Chondrocyte (in vitro differentiated cells): ENCODE data around the gene VPS29. TPM values are rescaled to one million over a fixed set of nuclear protein-coding genes. Genes with fewer than 3 reads are reported as not detected.

ENCODE experiments used
- DNase-seq: peaks from one replicate; pipeline ENCODE4 v3.0.0; 2021; ENCODE audit warnings: mixed read lengths, low spot score
- H3K27ac Mint-ChIP-seq: one replicate; pipeline ENCODE4 v1.8.0; 2021; ENCODE audit warnings: mild to moderate bottlenecking, moderate library complexity, mixed read lengths; ENCODE audit not compliant: unreplicated experiment
- H3K27me3 Mint-ChIP-seq: 2 replicates; pipeline ENCODE4 v1.8.0; 2021; ENCODE audit warnings: low read depth, mixed read lengths
- H3K36me3 Mint-ChIP-seq: 2 replicates; pipeline ENCODE4 v1.8.0; 2021; ENCODE audit warnings: low read depth, mixed read lengths
- H3K4me1 Mint-ChIP-seq: 2 replicates; pipeline ENCODE4 v1.8.0; 2021; ENCODE audit warnings: low read depth, mild to moderate bottlenecking, mixed read lengths
- H3K4me3 Mint-ChIP-seq: one replicate; pipeline ENCODE4 v1.8.0; 2021; ENCODE audit warnings: mild to moderate bottlenecking, moderate library complexity, mixed read lengths; ENCODE audit not compliant: unreplicated experiment
- H3K9me3 Mint-ChIP-seq: 2 replicates; pipeline ENCODE4 v1.8.0; 2021; ENCODE audit warnings: low read depth, mixed read lengths
- long read RNA-seq: library from polyadenylated mRNA; stranded (forward); transcript quantifications from one replicate; pipeline ENCODE4 v2.0.0, GENCODE V29; 2021
- total RNA-seq: library from RNA; stranded (reverse); gene quantifications from 3 replicates; pipeline ENCODE4 v1.2.1, GENCODE V29; 2021
- TF ChIP-seq, protein P1 (sequence below): fragments of 200-600 bp; sonication (generic); IDR thresholded peaks from 2 replicates; pipeline ENCODE4 v1.5.0; 2021; ENCODE audit warnings: antibody characterized with exemption, mild to moderate bottlenecking, moderate library complexity

VPS29 gene
- 83.0 to 93.9 TPM (median 90.4 TPM) in 3 replicates for total RNA-seq
- long read RNA-seq, transcript VPS29-206 (4 exons, 1,523 nt), result major isoform, 57 of 107 reads
- long read RNA-seq, partial matches to known transcripts, result 2 of 107 reads
- long read RNA-seq, other reads (novel, unspliced or antisense), result 44 of 107 reads

DNA sequence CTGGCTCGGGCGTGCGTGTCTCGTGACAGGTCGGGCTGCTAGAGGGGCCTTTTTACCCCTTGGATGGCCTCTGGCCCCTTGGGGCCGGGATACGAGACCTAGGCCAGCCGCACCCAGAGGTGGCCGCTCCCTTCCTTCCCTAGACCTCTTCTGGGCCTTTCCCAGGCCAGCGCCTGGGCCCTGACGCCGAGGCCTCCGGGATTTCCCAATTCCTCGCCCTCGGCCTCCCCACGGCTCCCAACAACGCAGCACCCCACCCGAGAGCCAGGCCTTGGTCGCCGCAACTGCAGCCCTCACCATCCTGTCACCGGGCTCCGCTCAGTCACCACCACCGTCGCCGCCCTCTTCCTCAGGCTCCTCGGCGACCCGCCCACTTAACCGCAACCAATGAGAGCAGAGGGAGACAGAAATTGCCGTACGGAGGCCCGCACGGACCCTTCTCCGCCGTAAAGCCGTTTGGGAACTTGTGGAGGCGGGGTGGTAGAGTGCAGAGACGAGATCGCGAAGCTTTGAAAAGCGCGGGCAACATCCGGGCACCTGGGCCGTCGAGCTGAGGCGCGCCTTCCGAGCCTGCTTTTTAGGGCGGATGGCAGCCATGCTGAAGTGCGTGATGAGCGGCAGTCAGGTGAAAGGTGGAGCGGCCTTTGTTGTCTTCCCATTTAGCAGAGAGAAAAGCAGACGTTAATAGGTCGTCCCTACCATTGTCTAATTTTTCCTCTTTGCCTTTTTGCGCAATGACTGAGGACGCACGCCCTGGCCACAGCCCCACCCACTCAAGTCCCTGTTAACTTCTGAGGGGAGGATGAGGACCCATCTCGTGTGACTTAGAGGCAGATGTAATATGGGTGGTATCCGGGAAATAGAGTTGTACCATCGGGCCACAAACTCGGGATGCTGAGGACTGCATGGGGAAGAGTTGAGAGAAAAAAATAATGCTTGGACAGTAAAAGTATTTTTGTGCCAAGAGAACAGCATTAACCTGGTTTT is at the start of gene VPS29, which contains the start of gene RAD9B:
VPS29 (minus strand) TSS at position 360 of the 987 bp plus-strand sequence; CDS start at position 300, 60 bp downstream.
RAD9B (plus strand) TSS at position 580 of the 987 bp plus-strand sequence; CDS start at position 587, 7 bp downstream.
- no peaks in the 10 kb centered on the region for H3K36me3 Mint-ChIP-seq

GRCh38 chr12:110550981-110551380 is 49.1 kb upstream of the VPS29 start:
- Mint-ChIP-seq H3K27me3 (no peaks in the 10 kb centered on the region), H3K4me1 (peaks cover 44% of the 10 kb centered on the region), H3K4me3 (no peak overlapping the region), H3K9me3 (no peaks in the 10 kb centered on the region), H3K36me3 (peaks cover 4% of the 10 kb centered on the region), H3K27ac (no peak overlapping the region)
- DNase-seq, result no peak
- TF ChIP-seq, protein P1, sequence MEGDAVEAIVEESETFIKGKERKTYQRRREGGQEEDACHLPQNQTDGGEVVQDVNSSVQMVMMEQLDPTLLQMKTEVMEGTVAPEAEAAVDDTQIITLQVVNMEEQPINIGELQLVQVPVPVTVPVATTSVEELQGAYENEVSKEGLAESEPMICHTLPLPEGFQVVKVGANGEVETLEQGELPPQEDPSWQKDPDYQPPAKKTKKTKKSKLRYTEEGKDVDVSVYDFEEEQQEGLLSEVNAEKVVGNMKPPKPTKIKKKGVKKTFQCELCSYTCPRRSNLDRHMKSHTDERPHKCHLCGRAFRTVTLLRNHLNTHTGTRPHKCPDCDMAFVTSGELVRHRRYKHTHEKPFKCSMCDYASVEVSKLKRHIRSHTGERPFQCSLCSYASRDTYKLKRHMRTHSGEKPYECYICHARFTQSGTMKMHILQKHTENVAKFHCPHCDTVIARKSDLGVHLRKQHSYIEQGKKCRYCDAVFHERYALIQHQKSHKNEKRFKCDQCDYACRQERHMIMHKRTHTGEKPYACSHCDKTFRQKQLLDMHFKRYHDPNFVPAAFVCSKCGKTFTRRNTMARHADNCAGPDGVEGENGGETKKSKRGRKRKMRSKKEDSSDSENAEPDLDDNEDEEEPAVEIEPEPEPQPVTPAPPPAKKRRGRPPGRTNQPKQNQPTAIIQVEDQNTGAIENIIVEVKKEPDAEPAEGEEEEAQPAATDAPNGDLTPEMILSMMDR, result no peak

More for the DNA sequence above, at the start of gene VPS29, which contains the start of gene RAD9B:
- DNase-seq, result peak; percentile 99
- peaks cover 31% of the 10 kb centered on the region for H3K4me1 Mint-ChIP-seq
- no peaks in the 10 kb centered on the region for H3K9me3 Mint-ChIP-seq
- H3K27me3 Mint-ChIP-seq, result no peaks in the 10 kb centered on the region
- H3K27ac Mint-ChIP-seq, result peak within 1 kb of the TSS; percentile 98
- peak within 1 kb of the TSS; percentile 98 for H3K4me3 Mint-ChIP-seq
- TF ChIP-seq, protein P1, result peak; percentile 21

- Mint-ChIP-seq H3K9me3 (no peaks in the 10 kb centered on the region), H3K27me3 (no peaks in the 10 kb centered on the region), H3K4me1 (peaks cover 41% of the 10 kb centered on the region), H3K36me3 (peaks cover 4% of the 10 kb centered on the region), H3K27ac (no peak overlapping the region), H3K4me3 (no peak overlapping the region)
- TF ChIP-seq, protein P1, result no peak
- DNase-seq, result no peak
Measured at GRCh38 chr12:110549716-110550115, 47.8 kb upstream of the VPS29 start.

- Mint-ChIP-seq H3K36me3 (peaks cover 4% of the 10 kb centered on the region), H3K27ac (peak overlapping the region; percentile 53), H3K4me3 (no peak overlapping the region), H3K9me3 (no peaks in the 10 kb centered on the region), H3K4me1 (peaks cover 45% of the 10 kb centered on the region), H3K27me3 (no peaks in the 10 kb centered on the region)
- no peak for DNase-seq
- TF ChIP-seq, protein P1, result no peak
Measured at GRCh38 chr12:110548678-110549077, 46.8 kb upstream of the VPS29 start.

- H3K9me3 Mint-ChIP-seq, result no peaks in the 10 kb centered on the region
- DNase-seq, result no peak
- no peak overlapping the region for H3K4me3 Mint-ChIP-seq
- TF ChIP-seq, protein P1, result no peak
- peak overlapping the region; percentile 38 for H3K27ac Mint-ChIP-seq
- no peaks in the 10 kb centered on the region for H3K27me3 Mint-ChIP-seq
- peaks cover 58% of the 10 kb centered on the region for H3K4me1 Mint-ChIP-seq
- H3K36me3 Mint-ChIP-seq, result peaks cover 4% of the 10 kb centered on the region
Measured at GRCh38 chr12:110547090-110547489, 45.2 kb upstream of the VPS29 start.
